ENCODE data around the gene GART. TPM values are rescaled to one million over a fixed set of nuclear protein-coding genes. Genes with fewer than 3 reads are reported as not detected.

GART gene
- polyA plus RNA-seq, 3 donors = 7.4 to 28.6 (median 26.1) TPM

- Mint-ChIP-seq H3K4me3 (peak overlapping the region in 1 of 2 donors; percentile 42), H3K4me1 (peaks cover 26% of the 10 kb centered on the region), H3K27ac (peak overlapping the region in 3 of 7 donors; percentile 59 to 65 (median 64)), H3K27me3 (ENCODE audit: low read depth in 3 of 3) (no peaks in the 10 kb centered on the region), H3K9me3 (no peaks in the 10 kb centered on the region), H3K36me3 (peaks cover 31 to 49% of the 10 kb centered on the region in 2 donors)
- Histone ChIP-seq H3K4me3 (replicated peaks in 1 of 3; ENCODE audit: low read depth in 2 of 3, low read length in 3 of 3) (no peak overlapping the region), H3K4me2 (replicated peaks; ENCODE audit: extremely low read depth, low read length, poor library complexity, severe bottlenecking) (no peak overlapping the region), H3K79me2 (ENCODE audit: insufficient read depth, low read length) (peaks cover 89% of the 10 kb centered on the region), H3K27ac (ENCODE audit: low read depth in 1 of 2, low read length in 2 of 2) (no peak overlapping the region), H3K27me3 (ENCODE audit: control insufficient read depth in 2 of 2, insufficient read depth in 2 of 2, low read length in 2 of 2) (no peaks in the 10 kb centered on the region), H3K36me3 (replicated peaks in 1 of 2; ENCODE audit: control insufficient read depth in 1 of 2, insufficient read depth in 2 of 2, low read length in 2 of 2) (peaks cover 36 to 48% of the 10 kb centered on the region in 2 donors), H3K9ac (ENCODE audit: insufficient read depth, low read length, poor library complexity, severe bottlenecking) (no peak overlapping the region), H2AFZ (ENCODE audit: insufficient read depth, low read depth, low read length, poor library complexity, severe bottlenecking) (no peak overlapping the region), H3K9me3 (replicated peaks in 1 of 2; ENCODE audit: control insufficient read depth in 1 of 2, insufficient read depth in 1 of 2, low read length in 2 of 2) (no peaks in the 10 kb centered on the region), H4K20me1 (ENCODE audit: insufficient read depth, low read length) (peaks cover 80% of the 10 kb centered on the region), H3K4me1 (ENCODE audit: control insufficient read depth in 1 of 2, insufficient read depth in 2 of 2, low read length in 2 of 2) (peaks cover 22 to 27% of the 10 kb centered on the region in 2 donors)
- 20% methylated on average over 1 of the region's 3 CpGs for WGBS (ENCODE audit: insufficient coverage)
- no peak for TF ChIP-seq CTCF (IDR thresholded peaks at IDR 0.05)
- DNase-seq = peak in 2 of 3 donors; percentile 34 to 56
- intact Hi-C loops (cut with micrococcal nuclease) = loop anchor here in 1 of 2 donors (10.0 kb wide), 1 partner anchor 99 kb away; the partner anchor contains the start of genes CRYZL1 and ITSN1
Measured at GRCh38 chr21:33546086-33546485, 4.2 kb upstream of the GART start.

- H3K9me3 Mint-ChIP-seq = no peaks in the 10 kb centered on the region
- Histone ChIP-seq H3K4me2 (replicated peaks; ENCODE audit: extremely low read depth, low read length, poor library complexity, severe bottlenecking) (peak overlapping the region; percentile 80), H4K20me1 (ENCODE audit: insufficient read depth, low read length) (peaks cover 66% of the 10 kb centered on the region), H3K27ac (ENCODE audit: low read depth in 1 of 2, low read length in 2 of 2) (peak overlapping the region in 1 of 2 donors; percentile 100), H3K4me1 (ENCODE audit: control insufficient read depth in 1 of 2, insufficient read depth in 2 of 2, low read length in 2 of 2) (peaks cover 26 to 38% of the 10 kb centered on the region in 2 donors), H3K27me3 (ENCODE audit: control insufficient read depth in 2 of 2, insufficient read depth in 2 of 2, low read length in 2 of 2) (no peaks in the 10 kb centered on the region), H3K9me3 (replicated peaks in 1 of 2; ENCODE audit: control insufficient read depth in 1 of 2, insufficient read depth in 1 of 2, low read length in 2 of 2) (no peaks in the 10 kb centered on the region), H3K36me3 (replicated peaks in 1 of 2; ENCODE audit: control insufficient read depth in 1 of 2, insufficient read depth in 2 of 2, low read length in 2 of 2) (peaks cover 21 to 34% of the 10 kb centered on the region in 2 donors), H3K4me3 (replicated peaks in 1 of 3; ENCODE audit: low read depth in 2 of 3, low read length in 3 of 3) (peak overlapping the region; percentile 79 to 89 (median 88)), H2AFZ (ENCODE audit: insufficient read depth, low read depth, low read length, poor library complexity, severe bottlenecking) (no peak overlapping the region), H3K9ac (ENCODE audit: insufficient read depth, low read length, poor library complexity, severe bottlenecking) (no peak overlapping the region), H3K79me2 (ENCODE audit: insufficient read depth, low read length) (peaks cover 89% of the 10 kb centered on the region)
- no peak for TF ChIP-seq CTCF (IDR thresholded peaks at IDR 0.05)
- DNase-seq = no peak
- no CpG with 5 or more reads among the region's 8 CpGs for WGBS (ENCODE audit: insufficient coverage)
- H3K27ac Mint-ChIP-seq = peak overlapping the region in 3 of 7 donors; percentile 64 to 100 (median 99)
- H3K36me3 Mint-ChIP-seq = peaks cover 21 to 34% of the 10 kb centered on the region in 2 donors
- H3K27me3 Mint-ChIP-seq (ENCODE audit: low read depth in 3 of 3) = no peaks in the 10 kb centered on the region
- intact Hi-C loops (cut with micrococcal nuclease) = loop anchor here (5.0 to 10.0 kb wide), 4 partner anchors 43 to 772 kb away; partner anchors contain the start of genes CRYZL1 (in 1 of the 2), DONSON (in 1 of the 2), ITSN1 (in 1 of the 2) and PAXBP1 (in 1 of the 2)
- H3K4me3 Mint-ChIP-seq = peak overlapping the region; percentile 84 to 97
- H3K4me1 Mint-ChIP-seq = peaks cover 36% of the 10 kb centered on the region
Measured at GRCh38 chr21:33544451-33545195, 2.7 kb upstream of the GART start.
